Measurements from ENCODE around the gene LCE6A.

GRCh38 chr1:152886085-152886484, 43.4 kb downstream of the LCE6A start:
- TF ChIP-seq CTCF (conservative IDR thresholded peaks at IDR 0.05; ENCODE audit: low read length) (no peak), EZH2phosphoT487 (IDR thresholded peaks at IDR 0.05; ENCODE audit: borderline replicate concordance) (no peak)

All from Loucy (cell line).